Activated CD4-positive, alpha-beta T cell treated with anti-CD3 and anti-CD28 coated beads, Interleukin-2, amount 50 U/mL, for 1 hour (primary cell): ENCODE measurements around the gene CYTH2.
"Not testable (repeated sequence)": the region's sequence is repeated elsewhere in the genome, so short reads cannot be mapped to it uniquely, and the experiment has no call there.

Source experiments
- DNase-seq: peaks from one replicate; pipeline ENCODE4 v3.0.0-alpha.2; 2020

Gene CYTH2

GRCh38 chr19:48478339-48479256 is 9.4 kb downstream of the CYTH2 start:
- no peak for DNase-seq

DNA sequence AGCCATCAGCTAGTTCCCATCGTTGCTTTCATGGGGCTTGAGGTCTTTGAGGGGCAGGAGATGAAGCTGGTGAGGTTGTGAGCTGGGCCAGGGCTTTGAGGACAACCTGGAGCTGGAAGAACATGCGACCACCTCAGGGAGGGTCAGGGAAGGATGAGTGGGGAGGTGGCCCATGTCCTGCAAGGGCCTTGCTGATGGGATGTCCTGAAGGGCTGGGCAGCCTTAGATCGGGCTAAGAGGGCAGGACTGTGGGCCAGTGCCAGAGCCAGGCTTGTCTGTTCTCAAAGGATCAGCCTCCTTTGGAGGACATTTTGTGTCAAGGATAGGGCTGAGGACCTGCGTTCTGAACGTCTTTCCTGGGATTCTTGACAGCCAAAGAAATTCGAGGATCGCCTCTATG is 10.5 kb downstream of the CYTH2 start:
- no peak for DNase-seq

DNA sequence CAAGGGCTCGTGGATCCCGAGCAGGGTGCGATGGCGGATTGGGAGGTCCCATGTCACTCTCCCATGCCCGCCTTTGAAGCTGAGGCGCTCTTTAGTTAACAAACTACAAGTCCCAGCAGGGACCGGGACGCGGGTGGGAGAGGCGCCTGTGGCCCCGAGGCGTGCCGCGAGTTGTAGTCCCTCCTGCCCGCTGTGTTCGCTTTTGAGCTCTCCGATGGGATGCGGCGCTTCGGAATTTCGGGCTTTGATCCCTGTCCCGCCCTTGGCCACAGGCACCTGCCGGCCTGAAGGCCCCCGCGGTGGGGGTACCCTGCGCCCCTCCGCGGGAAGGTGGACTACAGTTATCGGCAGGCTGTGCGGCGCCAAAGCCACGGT is 11.0 kb downstream of the CYTH2 start:
- DNase-seq, result peak; percentile 33

- DNase-seq, result peak; percentile 56
Observed at GRCh38 chr19:48480558-48481500, 11.7 kb downstream of the CYTH2 start.

- no peak for DNase-seq
Observed at GRCh38 chr19:48481846-48482639, 12.9 kb downstream of the CYTH2 start.

DNA sequence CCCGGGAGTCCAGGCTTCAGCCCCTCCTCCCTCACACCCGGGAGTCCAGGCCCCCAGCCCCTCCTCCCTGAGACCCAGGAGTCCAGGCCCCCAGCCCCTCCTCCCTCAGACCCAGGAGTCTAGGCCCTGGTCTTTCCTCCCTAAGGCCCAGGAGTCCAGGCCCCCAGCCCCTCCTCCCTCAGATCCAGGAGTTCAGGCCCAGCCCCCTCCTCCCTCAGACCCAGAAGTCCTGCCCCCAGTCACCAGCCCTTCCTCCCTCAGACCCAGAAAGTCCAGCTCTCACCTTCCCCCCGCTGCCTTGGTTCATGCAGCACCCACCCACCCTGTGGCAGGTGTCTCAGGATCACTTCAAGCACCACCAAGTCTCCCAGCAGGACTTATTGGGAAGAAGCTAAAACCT is 14.1 kb downstream of the CYTH2 start:
- no peak for DNase-seq

- DNase-seq, result no peak
Observed at GRCh38 chr19:48484247-48484893, 15.2 kb downstream of the CYTH2 start.

DNA sequence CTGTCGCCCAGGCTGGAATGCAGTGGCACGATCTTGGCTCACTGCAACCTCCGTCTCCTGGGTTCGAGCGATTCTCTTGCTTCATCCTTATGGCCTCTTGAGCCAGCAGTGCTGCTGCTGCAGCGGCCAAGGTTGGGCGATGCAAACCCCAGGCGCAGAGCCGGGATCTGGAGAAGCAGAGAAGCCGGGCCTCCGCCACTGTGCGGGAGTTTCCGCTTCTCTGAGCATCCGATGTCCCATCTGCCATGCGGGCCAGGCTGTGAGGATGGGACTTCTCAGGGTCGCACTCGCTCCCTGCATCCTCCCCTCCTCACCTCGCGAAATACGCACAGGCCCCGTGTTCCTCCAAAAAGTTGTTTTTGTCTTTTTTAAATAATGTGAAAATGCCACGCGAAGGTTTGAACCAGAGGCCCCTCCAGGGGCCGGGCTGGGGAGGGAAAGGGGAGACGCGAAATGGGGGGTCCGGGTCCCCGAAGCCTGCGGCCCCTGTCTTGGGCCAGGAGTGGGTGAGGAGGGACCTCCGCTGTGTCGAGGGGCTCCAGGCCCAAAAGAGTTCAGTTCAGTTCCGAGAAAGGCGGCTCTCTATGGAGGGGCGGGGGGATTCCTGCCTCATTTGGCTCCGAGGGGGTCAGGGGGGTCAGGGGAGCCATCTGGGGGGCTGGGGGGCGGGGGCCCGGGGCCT is 15.9 kb downstream of the CYTH2 start:
- no peak for DNase-seq

DNA sequence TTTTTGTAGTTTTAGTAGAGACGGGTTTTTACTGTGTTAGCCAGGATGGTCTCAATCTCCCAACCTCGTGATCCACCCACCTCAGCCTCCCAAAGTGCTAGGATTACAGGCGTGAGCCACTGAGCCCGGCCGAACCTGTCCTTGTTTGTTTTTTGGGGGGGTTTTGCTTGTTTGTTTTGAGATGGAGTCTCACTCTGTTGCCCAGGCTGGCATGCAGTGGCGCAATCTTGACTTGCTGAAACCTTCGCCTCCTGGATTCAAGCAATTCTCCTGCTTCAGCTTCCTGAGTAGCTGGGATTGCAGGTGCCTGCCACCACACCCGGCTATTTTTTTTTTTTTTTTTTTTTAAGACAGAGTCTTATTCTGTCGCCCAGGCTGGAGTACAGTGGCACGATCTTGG is 17.5 kb downstream of the CYTH2 start:
- DNase-seq, result not testable (repeated sequence)

DNA sequence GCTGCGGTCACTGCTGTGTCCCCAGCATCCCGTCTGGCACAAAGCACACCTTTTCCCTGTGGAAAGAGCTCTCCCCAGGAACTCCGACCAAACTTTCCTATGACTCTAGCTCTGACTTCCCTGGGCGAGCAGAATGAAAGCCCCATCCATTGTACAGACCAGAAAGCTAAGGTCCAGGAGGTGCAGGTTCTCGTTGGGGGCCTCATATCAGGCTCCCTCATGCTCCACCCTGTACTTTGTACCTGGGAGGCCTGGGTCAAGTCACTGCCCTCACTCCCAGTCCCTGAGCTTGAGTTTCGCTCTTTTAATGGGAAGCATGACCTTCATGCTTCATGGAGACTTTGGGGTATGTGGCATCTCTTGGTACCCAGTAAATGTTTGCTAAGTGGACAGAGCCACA is 18.4 kb downstream of the CYTH2 start:
- no peak for DNase-seq

- no peak for DNase-seq
Observed at GRCh38 chr19:48487948-48488347, 18.8 kb downstream of the CYTH2 start.

DNA sequence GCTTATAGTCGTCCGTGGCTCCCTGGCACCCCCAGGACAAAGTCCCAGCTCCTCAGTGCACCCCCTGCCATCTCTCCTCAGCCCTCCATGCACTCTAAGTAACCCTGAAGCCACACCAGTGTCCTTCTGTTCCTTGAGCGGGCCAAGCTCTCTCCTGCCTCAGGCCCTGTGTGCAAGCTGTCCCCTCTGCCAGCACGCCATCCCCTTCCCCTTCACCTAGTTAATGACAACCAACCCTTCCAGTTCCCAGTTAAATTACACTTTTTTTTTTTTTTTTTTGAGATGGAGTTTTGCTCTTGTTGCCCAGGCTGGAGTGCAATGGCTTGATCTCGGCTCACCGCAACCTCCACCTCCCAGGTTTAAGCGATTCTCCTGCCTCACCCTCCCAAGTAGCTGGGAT is 19.3 kb downstream of the CYTH2 start:
- not testable (repeated sequence) for DNase-seq

DNA sequence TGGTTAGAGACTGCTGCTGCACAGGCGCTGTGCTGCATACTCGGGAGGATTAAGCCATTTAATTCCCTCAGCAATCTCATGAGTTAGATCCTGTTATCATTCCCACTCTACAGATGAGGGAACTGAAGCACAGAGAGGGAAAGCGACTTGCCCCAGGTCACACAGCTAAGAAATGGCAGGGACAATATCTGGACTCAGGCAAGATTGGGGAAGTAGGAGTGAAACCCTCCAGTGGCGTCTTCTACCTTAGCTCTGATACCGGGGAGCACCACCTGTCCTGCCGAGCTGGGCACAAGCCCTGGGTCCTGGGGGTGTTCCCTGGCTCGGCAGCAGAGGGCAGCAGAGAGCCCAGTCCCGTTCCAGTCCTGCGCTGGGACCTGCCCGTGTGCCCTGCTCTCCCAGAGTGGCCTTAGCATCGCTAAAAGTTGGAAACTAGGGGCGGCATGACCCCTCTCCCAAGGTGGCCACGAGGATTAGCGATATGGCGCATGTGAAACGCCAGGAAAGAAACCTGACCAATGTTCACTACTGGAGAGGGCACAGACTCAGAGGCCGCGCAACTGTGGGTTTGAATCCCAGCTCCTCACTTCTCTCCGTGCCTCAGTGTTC is 20.5 kb downstream of the CYTH2 start:
- peak; percentile 79 for DNase-seq

- DNase-seq, result peak; percentile 55
Observed at GRCh38 chr19:48490981-48491792, 22.0 kb downstream of the CYTH2 start.

- DNase-seq, result no peak
Observed at GRCh38 chr19:48491793-48492123, 22.6 kb downstream of the CYTH2 start.

DNA sequence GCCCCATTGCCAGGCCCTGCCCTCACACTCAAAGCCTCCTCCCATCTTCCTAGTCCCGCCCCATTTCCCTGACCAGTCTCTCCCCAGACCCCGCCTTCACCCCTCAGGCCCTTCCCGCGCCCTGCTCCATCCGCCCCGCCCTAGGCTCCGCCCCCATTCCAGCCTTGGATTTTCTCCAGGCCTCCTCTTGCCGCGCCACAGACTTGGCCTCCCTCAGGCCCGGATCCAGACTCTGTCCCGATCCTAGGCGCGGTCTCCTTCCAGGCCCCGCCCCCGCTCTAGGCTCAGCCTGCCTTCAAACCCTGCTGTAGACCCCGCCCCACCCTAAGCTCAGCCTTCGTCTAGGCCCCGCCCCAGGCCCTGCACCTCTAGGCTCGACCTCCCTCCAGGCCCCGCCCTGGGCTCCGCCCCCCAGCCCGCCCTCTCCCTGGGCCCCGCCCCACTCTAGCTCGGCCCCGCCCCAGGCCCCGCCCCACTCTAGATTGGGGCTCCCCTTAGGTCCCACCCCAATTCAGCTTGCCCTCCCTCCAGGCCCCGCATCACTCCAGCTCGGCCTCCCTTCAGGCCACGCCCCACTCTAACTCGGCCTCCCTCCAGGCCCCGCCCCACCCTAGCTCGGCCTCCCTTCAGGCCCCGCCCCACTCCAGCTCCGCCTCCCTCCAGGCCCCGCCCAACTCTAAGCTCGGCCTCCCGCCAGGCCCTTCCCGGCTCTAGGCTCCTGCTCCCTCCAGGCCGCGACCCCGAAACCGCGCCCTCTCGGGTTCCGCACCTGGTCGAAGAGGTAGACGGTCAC is 24.0 kb downstream of the CYTH2 start:
- peak; percentile 79 for DNase-seq

DNA sequence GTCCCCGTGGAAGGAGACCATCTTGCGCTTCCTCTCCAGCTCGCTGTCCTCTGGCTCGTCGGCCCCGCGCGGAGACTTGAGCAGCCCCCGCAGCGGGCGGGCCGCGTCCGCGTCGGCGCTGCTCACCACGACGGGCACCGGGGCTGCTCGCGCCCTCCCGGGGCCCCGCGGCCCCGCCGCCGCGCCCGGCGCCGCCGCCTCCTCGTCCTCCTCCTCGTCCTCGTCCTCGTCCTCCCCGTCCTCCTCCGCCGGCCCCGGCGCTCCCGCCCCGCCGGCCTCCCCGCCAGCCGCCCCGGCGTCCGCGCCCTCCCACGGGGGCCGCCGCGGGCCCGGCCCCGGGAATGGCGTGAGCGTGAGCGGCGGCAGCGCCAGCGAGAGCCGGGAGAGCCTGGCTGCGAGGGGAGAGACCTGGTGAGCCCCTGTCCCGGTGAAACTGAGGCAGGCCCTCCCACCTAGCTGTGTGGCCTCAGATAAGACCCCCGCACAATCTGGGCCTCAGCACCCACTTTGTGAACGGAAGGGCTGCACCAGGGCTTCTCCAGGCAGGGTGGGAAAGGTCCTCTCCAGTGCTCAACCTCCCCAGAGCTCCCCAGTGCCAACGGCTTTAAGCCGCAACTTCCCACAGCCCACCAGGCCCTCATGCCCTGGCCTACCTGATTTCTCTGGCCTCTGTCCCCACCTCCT is 24.7 kb downstream of the CYTH2 start:
- DNase-seq, result no peak

- DNase-seq, result no peak
Observed at GRCh38 chr19:48495396-48495795, 26.2 kb downstream of the CYTH2 start.
